Measurements from ENCODE around the gene LANCL2.
"Not testable (repeated sequence)": the region's sequence is repeated elsewhere in the genome, so short reads cannot be mapped to it uniquely, and the experiment has no call there.

LANCL2 gene

DNA sequence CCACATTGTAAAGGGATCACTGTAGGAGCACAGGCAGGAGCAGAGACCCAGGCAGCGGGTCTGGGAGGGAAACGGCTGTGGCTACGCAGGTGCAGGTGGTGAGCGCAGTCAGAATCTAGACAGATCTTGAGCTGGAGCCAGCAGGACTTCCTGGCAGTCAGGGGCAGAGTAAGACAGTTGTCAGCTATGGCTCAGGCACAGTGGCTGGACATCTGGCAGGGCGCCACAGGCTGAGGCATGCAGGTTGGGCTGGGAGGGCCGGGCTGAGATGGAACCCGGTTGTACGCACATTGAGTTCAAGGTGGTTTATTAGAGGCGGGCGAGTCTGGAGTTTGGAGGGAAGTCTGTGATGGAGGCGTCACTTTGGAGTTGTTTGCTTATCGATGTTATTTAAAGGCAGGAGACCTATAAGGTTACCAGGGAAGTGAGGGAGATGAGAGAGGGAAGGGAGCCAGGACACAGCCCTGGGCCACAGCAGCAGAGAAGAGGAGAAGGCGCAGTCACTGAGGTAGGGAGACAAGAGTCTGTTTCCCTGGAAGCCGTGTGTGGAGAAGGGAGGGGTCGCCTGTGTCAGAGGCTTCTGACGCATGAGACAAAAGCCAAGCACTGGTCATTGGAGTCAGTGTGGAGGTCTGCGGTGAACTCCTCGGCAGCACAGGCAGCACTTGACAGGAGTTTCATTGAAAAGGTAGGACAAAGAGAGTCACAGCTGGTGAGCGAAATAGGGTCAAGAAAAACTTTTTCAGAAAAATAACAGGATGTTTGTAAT is 73.8 kb downstream of the LANCL2 start:
- DNase-seq, result no peak

- peak; percentile 38 for DNase-seq
Observed at GRCh38 chr7:55439627-55440026, 74.5 kb downstream of the LANCL2 start.

DNA sequence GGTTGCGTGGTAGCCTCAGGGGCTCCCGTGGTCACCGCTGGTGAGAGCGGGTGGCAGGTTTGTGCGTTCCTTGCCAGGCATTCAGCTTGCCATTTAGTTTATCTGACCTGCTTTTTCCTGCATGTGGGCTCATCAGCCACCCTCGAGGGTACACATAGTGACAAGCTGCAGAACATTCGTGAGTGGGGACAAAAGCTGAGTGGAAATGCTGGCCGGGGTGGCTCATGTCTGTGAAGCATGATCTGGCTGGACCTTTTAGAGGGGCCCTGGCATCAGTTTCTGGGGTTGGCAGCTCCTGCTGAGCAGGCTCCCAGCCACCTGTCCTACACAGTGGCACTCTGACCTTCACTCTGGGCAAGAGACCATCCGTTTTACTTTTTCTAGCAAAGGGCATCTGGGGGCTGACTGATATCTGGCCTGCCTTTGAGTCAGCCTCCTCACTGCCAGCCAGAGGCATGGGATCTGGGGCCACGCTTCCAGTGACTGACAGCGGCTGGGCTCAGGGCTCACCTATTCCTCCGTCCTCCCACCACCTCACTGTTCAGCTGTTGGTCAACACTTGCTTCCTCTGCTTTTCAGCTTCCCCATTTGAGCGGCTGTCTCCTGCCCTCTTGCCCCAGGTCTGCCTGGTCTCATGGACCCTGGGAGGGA is 75.0 kb downstream of the LANCL2 start:
- no peak for DNase-seq

- no peak for DNase-seq
Observed at GRCh38 chr7:55441002-55441401, 75.9 kb downstream of the LANCL2 start.

DNA sequence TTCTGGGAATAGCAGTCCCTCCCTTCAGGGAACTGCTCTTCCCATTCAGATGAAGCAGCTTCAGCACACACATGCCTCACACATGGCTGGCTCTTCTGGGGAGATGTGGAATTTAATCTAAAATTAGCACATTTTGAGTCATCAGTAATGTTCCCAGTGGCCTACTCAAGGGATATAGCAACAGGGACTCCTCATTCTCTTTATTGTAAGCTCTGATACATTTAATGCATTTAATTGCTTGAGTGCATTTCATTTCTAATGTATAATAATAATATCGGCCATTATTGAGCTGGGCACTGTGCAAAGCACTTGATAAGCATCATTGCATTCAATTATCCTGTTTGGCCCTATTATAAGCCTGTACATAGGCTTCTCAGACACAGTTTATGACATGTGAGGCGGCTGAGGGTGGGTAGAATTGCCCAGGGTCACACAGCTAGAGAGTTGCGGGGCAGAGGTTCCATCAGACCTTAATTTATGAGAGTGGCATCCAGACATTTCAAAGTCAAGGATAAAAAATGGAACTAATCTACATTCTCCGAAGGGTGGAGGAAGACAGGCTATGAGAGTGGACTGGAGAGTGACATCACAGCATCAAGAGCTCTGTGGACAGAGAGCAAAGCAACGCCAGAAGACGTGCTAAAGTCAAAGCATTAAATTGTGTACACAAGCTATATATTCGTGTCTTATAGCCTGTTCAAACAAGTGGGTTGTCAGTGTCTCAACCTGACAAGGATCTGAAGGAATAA is 76.8 kb downstream of the LANCL2 start:
- no peak for DNase-seq

DNA sequence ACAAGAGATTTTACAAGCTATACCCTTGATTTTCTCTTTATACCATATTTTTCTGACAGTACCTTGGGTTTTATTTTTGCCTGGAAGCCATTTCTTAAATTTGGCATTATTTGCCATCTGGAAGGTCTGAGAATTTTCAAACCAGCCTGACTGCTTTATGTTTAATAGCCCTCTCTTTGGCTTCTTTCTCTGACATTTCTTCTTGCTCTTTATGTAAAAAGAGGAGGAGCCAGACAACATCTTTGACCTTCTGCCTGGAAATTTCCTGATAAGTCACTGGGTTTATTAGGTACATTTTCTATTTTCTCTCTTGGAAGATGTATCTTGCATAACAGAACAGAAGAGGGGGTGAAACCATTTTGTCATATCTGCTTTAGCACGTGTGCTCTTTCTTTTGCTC is 79.6 kb downstream of the LANCL2 start:
- DNase-seq, result no peak

DNA sequence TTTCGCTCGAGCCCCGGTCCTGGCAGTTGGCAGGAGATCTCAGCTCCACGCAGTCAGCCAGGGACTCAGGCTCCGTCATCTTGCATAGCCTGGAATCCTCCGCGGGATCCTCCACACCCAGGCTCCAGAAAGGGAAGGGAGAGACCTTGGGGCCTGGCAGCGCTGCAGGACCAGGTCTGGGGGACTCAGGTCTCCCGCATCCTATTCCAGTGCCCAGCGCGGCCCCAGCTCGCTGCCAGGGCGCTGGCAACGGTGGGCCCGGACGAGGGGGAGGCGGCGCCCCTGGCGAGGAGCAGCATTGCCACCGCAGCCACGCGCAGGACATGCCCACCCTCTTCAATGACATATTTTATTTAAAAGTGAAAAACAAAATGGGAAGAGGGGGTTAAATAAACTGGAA is 83.4 kb downstream of the LANCL2 start:
- DNase-seq, result no peak

DNA sequence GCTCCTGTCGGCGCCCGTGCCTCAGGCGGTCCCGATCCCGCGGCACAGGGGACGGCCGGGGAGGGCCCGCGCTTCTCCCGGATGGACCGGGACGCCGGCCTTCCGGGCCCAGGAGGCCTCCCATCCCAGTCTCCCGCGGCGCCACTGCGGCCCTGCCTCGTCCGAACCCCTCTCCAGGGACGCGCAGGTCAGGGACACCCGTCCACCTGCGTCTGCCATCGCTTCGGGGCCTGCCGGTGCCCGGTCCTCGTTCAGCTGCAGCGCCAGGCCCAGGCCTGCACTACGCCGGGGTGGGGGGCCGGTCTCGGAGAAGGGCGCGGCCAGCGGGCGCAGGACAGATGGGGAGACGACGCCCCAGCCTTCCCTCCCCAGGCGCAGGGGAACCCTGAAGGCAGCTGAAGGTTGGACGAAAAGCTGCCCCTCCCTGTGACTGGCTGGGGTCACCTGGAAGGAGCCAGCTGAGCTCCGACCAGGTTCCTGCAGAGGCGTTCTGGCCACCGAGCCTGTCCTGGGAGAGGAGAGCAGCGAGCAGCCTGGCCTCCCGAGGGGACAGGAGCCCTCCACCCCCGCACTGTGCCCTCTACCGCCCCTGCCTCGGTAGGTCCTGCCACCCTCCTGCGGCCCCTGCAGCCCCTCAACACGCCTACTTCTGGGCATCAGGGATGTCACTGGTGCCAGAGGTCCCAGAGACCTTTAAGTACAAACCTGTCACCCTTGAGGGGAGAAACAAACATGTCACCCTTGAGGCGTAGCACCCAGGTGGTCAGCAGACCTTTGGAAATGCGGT is 84.3 kb downstream of the LANCL2 start:
- DNase-seq, result no peak

DNA sequence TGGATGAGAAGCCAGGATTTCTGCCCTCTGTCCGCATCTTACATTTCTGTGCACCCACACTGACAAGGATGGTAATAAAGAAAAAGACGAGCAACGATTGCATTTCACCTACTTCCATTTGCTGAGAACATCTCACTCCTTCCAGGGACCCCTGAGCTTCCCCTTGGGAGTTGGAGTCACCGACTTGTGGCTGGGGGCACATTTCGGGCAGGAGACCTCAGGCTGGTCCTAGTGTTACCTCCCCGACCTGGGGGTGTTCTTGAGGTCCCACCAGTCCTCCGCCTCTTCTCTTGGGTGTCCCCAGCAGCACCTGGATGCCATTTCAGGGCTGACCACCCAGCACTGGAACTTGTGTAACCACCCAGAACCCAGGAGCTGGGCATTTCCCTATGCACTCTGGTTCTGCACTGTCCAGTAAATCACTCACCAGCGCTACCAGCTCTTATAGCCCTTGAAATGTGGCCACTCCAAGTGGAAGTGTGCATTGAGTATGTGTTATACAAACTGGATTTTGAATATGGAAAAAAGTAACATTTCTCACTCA is 84.9 kb downstream of the LANCL2 start:
- DNase-seq, result no peak

DNA sequence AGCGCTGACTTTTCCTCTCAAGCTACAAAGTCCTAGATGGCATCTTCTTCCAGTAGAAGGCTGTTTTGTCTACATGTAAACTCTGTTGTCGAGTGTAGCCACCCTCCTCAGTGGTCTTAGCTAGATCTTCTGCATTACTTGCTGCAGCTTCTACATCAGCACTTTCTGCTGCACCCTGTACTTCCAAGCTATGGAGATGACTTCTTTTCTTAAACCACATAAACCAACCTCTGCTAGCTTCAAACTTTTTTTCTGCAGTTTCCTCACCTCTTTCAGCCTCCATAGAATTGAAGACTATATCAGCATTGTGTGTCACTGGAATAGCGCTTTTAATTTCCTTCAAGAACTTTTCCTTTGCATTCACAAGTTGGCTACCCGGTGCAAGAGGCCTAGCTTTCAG is 87.8 kb downstream of the LANCL2 start:
- no peak for DNase-seq

- DNase-seq, result no peak
Observed at GRCh38 chr7:55457801-55458200, 92.7 kb downstream of the LANCL2 start.

DNA sequence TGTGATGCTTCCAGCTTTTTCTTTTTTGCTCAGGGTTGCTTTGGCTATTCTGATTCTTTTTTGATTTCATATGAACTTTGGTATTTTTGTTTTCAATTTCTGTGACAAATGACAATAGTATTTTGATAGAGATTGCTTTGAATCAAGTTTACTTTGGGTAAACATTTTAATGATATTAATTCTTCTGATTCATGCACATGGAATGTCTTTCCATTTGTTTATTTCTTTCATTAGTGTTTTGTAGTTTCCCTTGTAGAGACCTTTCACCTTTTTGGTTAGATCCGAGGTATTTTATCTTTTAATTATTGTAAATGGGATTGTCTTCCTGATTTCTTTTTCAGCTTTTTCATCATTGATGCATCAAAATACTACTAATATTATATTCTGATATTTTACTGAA is 93.2 kb downstream of the LANCL2 start:
- no peak for DNase-seq

GRCh38 chr7:55463686-55464262 is 98.6 kb downstream of the LANCL2 start:
- no peak for DNase-seq

DNA sequence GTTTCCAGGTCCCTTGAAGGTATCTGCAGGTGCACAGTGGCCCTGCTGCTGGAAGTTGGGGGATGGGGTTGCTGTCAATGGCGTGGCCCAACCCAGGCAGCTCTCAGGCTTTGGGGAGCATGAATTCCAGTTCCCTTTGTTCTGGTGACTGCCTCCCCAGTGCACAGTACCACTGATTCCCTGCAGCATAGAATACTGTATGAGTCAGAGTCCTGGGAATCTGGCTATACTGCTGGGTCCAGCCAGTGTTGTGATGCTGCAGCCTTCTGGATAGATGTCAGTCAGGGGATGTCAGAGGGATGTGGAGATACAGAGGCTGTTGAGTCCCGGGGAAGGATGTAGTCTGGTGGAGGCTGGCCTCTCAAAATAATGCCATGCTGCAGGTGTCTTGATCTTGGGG is 99.3 kb downstream of the LANCL2 start:
- DNase-seq, result no peak

DNA sequence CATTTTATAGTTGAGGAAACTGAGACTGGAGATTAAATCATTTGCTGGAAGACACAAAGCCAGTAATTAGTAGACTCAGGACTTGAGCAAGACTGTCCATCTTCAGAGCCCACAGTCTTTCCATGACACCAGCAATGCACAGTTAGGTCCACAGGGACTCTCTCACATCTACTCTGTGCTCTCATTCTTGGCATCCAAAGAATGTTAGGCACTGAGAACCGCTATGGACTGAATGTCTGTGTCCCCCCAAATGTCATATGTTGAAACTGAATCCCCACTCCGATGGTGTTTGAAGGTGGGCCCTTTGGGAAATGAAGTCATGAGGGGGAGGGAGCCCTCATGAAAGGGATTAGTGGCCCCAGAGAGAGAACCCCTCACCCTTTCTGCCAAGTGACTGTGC is 100.6 kb downstream of the LANCL2 start:
- DNase-seq, result no peak

- DNase-seq, result no peak
Observed at GRCh38 chr7:55467047-55467593, 102.0 kb downstream of the LANCL2 start.

GRCh38 chr7:55468495-55468894 is 103.4 kb downstream of the LANCL2 start:
- DNase-seq, result no peak

DNA sequence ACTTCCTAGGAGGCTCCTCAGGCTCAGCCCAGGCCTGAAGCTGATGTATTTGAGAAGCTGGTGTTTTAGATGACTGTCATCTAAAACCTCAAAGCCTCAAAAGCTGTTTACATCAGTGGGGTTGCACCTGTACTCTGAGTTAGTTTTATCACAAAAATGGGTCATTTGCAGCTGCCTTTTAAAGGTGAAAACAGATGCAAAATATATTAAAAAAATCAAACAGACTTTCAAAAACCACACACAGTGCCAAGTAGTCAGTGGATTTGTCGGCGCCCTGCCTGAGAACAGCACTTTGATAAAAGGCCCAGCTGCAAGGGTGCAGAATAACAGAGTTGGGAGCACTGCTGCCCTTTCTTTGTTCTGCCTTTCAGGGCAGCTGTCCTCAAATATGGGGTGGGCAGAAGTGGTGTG is 104.1 kb downstream of the LANCL2 start:
- no peak for DNase-seq

GRCh38 chr7:55469721-55470120 is 104.6 kb downstream of the LANCL2 start:
- DNase-seq, result no peak

DNA sequence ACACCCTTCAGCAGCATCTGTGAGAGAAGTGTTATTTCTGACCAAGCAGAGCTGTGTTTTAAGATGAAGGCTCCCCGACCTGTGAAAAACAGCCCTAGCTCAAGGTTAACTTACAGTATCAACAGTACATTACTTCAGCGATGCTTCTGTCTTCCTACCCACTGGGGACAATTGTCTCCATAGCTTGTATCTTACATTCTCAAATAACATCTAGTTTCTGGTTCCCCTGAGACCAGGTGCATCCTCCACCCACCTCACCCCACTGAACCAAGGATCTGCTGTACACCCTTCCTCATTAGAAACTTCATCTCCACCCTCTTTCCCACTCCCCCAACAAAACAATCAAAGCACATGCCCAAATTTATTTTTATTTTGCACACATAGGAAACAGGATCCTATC is 105.1 kb downstream of the LANCL2 start:
- DNase-seq, result no peak

DNA sequence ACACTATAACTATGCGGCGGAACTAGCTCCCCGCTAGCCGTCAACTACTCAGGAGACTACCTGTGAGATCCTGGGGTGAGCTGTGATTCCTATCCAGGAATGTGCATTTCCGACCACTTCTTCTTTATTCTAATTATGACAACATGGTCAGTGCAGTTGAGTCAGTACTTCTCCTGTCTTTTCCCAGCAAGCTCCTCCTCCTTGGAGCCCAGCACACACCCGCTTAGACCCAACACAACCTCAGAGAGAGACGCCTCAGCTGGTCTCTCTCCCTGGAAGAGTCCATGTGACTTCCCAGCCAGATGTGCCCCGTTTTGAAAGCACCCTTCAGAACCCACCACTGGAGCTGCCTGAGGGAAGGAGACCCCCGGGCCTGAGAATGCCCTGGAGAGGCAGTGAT is 106.5 kb downstream of the LANCL2 start:
- DNase-seq, result not testable (repeated sequence)

DNA sequence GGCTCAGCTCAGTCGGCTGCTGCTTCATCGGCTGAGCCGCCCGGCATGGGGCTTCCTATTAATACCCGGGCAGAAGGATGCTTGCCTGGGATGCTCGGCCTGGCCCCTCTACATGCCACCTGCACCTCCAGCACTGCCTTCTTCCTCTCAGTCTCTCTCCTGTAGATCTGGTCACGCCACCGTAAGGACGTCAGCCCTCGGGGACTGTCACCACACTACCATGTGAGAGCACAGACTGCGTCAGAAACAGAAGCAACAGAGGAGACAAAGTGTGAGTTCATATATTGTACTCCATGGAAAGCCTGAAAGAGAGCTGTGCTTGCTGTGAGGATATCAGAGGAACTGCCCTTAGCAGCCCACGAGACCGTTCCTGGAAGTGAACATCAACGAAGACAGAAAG is 107.3 kb downstream of the LANCL2 start:
- DNase-seq, result not testable (repeated sequence)

Data from NCI-H524 treated with DMSO at 0.1 percent for 48 hours (cell line).